HG02981 (cell line): Measurements from ENCODE around the gene CHI3L2.

Source experiments
- ATAC-seq: cut with Tn5 transposase; IDR thresholded peaks from one replicate; pipeline ENCODE4 v1.9.1; 2021; ENCODE audit warnings: mild to moderate bottlenecking, moderate library complexity; ENCODE audit not compliant: unreplicated experiment

The CHI3L2 gene

GRCh38 chr1:111290104-111290503 is 62.6 kb downstream of the CHI3L2 start:
- ATAC-seq: no peak

GRCh38 chr1:111290630-111291029 is 63.1 kb downstream of the CHI3L2 start, which contains the start of gene CHIA:
Gene CHIA, plus strand, starts transcription at chr1:111290851. Its CDS starts 19,617 bp downstream, at chr1:111310468.
- ATAC-seq: no peak
